HUES64 (cell line): ENCODE data around the gene ULK2. TPM values are rescaled to one million over a fixed set of nuclear protein-coding genes. Genes with fewer than 3 reads are reported as not detected.
A peak's percentile ranks its signal among the peaks of the same experiment; 100 is the strongest.

Source experiments
- H3K27ac ChIP-seq: 2 replicates; pipeline ENCODE4 v1.7.0; 2013; ENCODE audit warnings: low read depth, low read length, inconsistent platforms
- H3K27me3 ChIP-seq: 2 replicates; pipeline ENCODE4 v1.6.1; 2013; ENCODE audit warnings: mild to moderate bottlenecking, low read length; ENCODE audit not compliant: insufficient read depth
- H3K36me3 ChIP-seq: 2 replicates; pipeline ENCODE4 v1.6.1; 2013; ENCODE audit warnings: mild to moderate bottlenecking, low read length; ENCODE audit not compliant: insufficient read depth
- H3K4me1 ChIP-seq: 2 replicates; pipeline ENCODE4 v1.6.1; 2013; ENCODE audit warnings: mild to moderate bottlenecking, low read length, moderate library complexity; ENCODE audit not compliant: insufficient read depth
- H3K4me3 ChIP-seq: 2 replicates; pipeline ENCODE4 v1.5.1; 2013; ENCODE audit warnings: mild to moderate bottlenecking, low read length, moderate library complexity
- H3K9ac ChIP-seq: 2 replicates; pipeline ENCODE4 v1.6.1; 2013; ENCODE audit warnings: mild to moderate bottlenecking, low read depth, low read length
- H3K9me3 ChIP-seq: 2 replicates; pipeline ENCODE4 v1.6.1; 2013; ENCODE audit warnings: low read depth, low read length; ENCODE audit not compliant: insufficient read depth
- WGBS: fragments of 150-250, 120-280 bp; methylation state at CpG from one replicate; pipeline ENCODE4 v1.1.7; 2013; ENCODE audit warnings: missing lambda C conversion rate; 5-methylcytosine and 5-hydroxymethylcytosine counted together
- polyA plus RNA-seq, 2 experiments: library from polyadenylated mRNA; stranded (reverse); fragments of 50-300 nt; gene quantifications; one replicate each; pipeline ENCODE4 v1.2.3, GENCODE V29; 2013

The ULK2 gene
- 4.8 TPM for polyA plus RNA-seq (2013, experiment 1 of 2)
- polyA plus RNA-seq (2013, experiment 2 of 2), result 10.1 TPM

GRCh38 chr17:19867329-19868078 lies at the start of gene ULK2:
Gene ULK2, minus strand, starts transcription at chr17:19867936. Its CDS starts 519 bp downstream, at chr17:19867417.
- Histone ChIP-seq H3K4me1 (peaks cover 3% of the 10 kb centered on the region; the same call in 1 of the 2 replicates), H3K27ac (no peak within 1 kb of the TSS; the same call in 1 of the 2 replicates), H3K9ac (peak within 1 kb of the TSS; percentile 82), H3K9me3 (no peaks in the 10 kb centered on the region), H3K4me3 (peak within 1 kb of the TSS; percentile 77), H3K27me3 (peaks cover 17% of the 10 kb centered on the region), H3K36me3 (no peaks in the 10 kb centered on the region)
- WGBS, result under 1% methylated on average over 111 of the region's 111 CpGs

DNA sequence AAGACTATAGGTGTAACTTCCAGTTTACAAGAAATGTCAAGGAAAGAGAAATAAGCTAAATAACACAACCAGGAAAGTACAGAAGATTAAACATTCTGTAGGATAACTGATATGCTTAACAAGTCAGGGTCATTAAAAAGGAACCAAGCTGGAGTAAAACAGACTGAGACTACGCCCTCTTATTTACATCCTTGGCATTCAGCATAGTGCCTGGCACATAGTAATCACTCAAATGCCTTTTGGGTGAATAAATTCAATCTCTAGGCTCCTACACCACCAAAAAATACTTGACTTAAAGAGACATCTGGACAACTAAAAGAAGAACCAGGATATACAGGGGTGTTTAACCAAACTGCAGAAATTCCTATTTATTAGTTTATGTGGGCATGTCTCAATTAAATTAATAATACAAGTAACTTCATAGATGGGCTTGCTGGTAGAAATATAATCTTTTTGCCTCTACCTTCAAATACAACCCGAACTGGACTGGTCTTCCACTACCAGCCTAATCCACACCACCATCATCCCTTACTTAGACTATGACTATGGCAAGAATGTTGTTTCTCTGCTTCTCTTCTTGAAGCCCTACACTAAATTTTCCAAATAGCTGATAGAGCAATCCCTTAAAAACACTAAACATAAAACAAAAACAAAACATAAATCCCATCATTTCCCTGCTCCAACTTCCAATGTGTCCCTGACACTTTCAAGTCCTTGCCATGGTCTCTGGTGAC lies 47.7 kb upstream of the ULK2 start:
- peaks cover 77% of the 10 kb centered on the region for H3K36me3 ChIP-seq
- H3K27ac ChIP-seq, result no peak overlapping the region
- no peaks in the 10 kb centered on the region for H3K9me3 ChIP-seq
- no peak overlapping the region for H3K4me3 ChIP-seq
- peaks cover 8% of the 10 kb centered on the region; the same call in 1 of the 2 replicates for H3K4me1 ChIP-seq
- no peak overlapping the region for H3K9ac ChIP-seq
- no peaks in the 10 kb centered on the region for H3K27me3 ChIP-seq
- WGBS, result 93% methylated on average over 2 of the region's 2 CpGs

DNA sequence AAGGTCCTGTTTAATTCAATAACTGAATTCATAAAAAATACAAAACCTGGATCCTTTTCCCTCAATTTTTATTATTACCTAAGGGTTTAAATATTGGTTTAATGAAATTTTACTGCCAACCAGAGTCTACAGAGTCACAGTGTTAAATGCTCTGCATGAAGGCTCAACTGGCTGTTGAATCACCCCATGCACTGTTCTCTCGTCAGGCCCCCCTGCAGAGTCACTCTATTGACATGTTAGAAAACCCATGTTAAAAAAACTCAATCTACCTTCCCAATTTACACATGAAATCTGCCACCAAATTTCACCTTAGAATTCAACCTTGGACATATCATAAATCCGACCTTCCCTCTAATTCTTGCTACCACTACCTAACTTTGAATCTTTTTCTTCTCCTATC lies 43.3 kb upstream of the ULK2 start:
- H3K27me3 ChIP-seq, result no peaks in the 10 kb centered on the region
- H3K9me3 ChIP-seq, result no peaks in the 10 kb centered on the region
- H3K27ac ChIP-seq, result no peak overlapping the region
- no peak overlapping the region for H3K4me3 ChIP-seq
- H3K4me1 ChIP-seq, result peaks cover 8% of the 10 kb centered on the region; the same call in 1 of the 2 replicates
- no peak overlapping the region for H3K9ac ChIP-seq
- 56% methylated on average over 2 of the region's 2 CpGs for WGBS
- peaks cover 80% of the 10 kb centered on the region for H3K36me3 ChIP-seq

DNA sequence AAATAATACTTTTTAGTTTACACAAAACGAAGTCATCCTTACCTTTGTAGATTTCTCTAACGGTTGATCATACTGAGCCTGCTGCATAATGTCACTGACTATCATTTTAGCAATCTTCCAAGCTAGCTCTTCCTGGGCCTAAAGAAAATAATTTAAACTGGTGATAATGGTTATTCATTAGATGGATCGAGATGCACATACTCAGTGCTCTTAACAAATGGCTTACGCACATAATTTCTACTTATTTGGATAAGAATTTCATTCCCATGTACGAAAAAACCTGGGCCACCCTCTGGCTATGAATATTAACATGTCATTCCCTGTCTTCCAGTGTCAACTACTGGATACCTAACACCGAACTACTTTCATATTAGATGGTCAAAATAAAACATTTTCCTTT lies 41.4 kb upstream of the ULK2 start:
- peaks cover 80% of the 10 kb centered on the region for H3K36me3 ChIP-seq
- no peak overlapping the region for H3K27ac ChIP-seq
- peaks cover 8% of the 10 kb centered on the region; the same call in 1 of the 2 replicates for H3K4me1 ChIP-seq
- H3K9me3 ChIP-seq, result no peaks in the 10 kb centered on the region
- no peaks in the 10 kb centered on the region for H3K27me3 ChIP-seq
- no peak overlapping the region for H3K4me3 ChIP-seq
- WGBS, result 90% methylated on average over 6 of the region's 6 CpGs
- H3K9ac ChIP-seq, result no peak overlapping the region

DNA sequence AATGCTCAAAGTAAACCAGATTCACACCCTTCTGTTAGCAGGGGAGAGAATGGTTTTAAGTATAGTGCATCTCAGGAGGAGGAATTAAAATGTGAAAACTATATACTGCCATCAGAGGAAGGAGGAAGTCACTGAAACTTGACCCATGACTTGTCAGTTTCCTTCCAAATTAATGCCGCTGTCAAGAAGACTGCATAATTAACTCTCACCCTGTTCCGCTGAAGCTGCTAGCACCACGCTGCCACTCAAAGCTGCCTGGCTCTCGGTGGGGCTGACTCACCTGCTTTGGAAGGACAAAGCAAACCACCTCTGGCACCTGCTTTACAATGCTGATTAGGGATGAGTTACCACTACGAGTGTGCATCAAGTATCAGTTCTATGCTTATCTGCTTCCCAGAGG lies 37.8 kb upstream of the ULK2 start:
- peaks cover 84% of the 10 kb centered on the region for H3K36me3 ChIP-seq
- no peak overlapping the region for H3K27ac ChIP-seq
- H3K4me3 ChIP-seq, result no peak overlapping the region
- WGBS, result 92% methylated on average over 5 of the region's 5 CpGs
- no peak overlapping the region for H3K9ac ChIP-seq
- no peaks in the 10 kb centered on the region for H3K27me3 ChIP-seq
- H3K4me1 ChIP-seq, result no peaks in the 10 kb centered on the region
- H3K9me3 ChIP-seq, result no peaks in the 10 kb centered on the region

- Histone ChIP-seq H3K27ac (no peak overlapping the region), H3K27me3 (no peaks in the 10 kb centered on the region), H3K4me1 (no peaks in the 10 kb centered on the region), H3K36me3 (peaks cover 81% of the 10 kb centered on the region), H3K9ac (no peak overlapping the region), H3K9me3 (no peaks in the 10 kb centered on the region), H3K4me3 (no peak overlapping the region)
- WGBS, result 94% methylated on average over 4 of the region's 5 CpGs
Measured at GRCh38 chr17:19904924-19905323, 37.2 kb upstream of the ULK2 start.

- no peaks in the 10 kb centered on the region for H3K4me1 ChIP-seq
- no peaks in the 10 kb centered on the region for H3K27me3 ChIP-seq
- H3K27ac ChIP-seq, result no peak overlapping the region
- H3K9ac ChIP-seq, result no peak overlapping the region
- H3K4me3 ChIP-seq, result no peak overlapping the region
- no peaks in the 10 kb centered on the region for H3K9me3 ChIP-seq
- peaks cover 76% of the 10 kb centered on the region for H3K36me3 ChIP-seq
Measured at GRCh38 chr17:19904412-19904811, 36.7 kb upstream of the ULK2 start.

GRCh38 chr17:19900809-19901208 lies 33.1 kb upstream of the ULK2 start:
- peaks cover 44% of the 10 kb centered on the region for H3K36me3 ChIP-seq
- WGBS, result 96% methylated on average over 2 of the region's 2 CpGs
- peaks cover 5% of the 10 kb centered on the region; the same call in 1 of the 2 replicates for H3K4me1 ChIP-seq
- no peaks in the 10 kb centered on the region for H3K9me3 ChIP-seq
- no peak overlapping the region for H3K4me3 ChIP-seq
- no peak overlapping the region for H3K27ac ChIP-seq
- no peak overlapping the region for H3K9ac ChIP-seq
- H3K27me3 ChIP-seq, result no peaks in the 10 kb centered on the region

GRCh38 chr17:19897903-19898302 lies 30.2 kb upstream of the ULK2 start:
- H3K27ac ChIP-seq, result 0 out of 2 replicates have a peak overlapping the region, but pooled peaks have one; percentile 12
- WGBS, result 80% methylated on average over 2 of the region's 2 CpGs
- no peak overlapping the region for H3K9ac ChIP-seq
- no peaks in the 10 kb centered on the region for H3K9me3 ChIP-seq
- H3K27me3 ChIP-seq, result no peaks in the 10 kb centered on the region
- H3K4me1 ChIP-seq, result peaks cover 5% of the 10 kb centered on the region; the same call in 1 of the 2 replicates
- H3K4me3 ChIP-seq, result no peak overlapping the region
- peaks cover 16% of the 10 kb centered on the region for H3K36me3 ChIP-seq

GRCh38 chr17:19897090-19897837 lies 29.5 kb upstream of the ULK2 start:
- Histone ChIP-seq H3K27me3 (no peaks in the 10 kb centered on the region), H3K36me3 (peaks cover 13% of the 10 kb centered on the region), H3K27ac (no peak overlapping the region), H3K9me3 (no peaks in the 10 kb centered on the region), H3K4me3 (no peak overlapping the region), H3K9ac (no peak overlapping the region), H3K4me1 (peaks cover 5% of the 10 kb centered on the region; the same call in 1 of the 2 replicates)
- WGBS, result 92% methylated on average over 8 of the region's 8 CpGs

DNA sequence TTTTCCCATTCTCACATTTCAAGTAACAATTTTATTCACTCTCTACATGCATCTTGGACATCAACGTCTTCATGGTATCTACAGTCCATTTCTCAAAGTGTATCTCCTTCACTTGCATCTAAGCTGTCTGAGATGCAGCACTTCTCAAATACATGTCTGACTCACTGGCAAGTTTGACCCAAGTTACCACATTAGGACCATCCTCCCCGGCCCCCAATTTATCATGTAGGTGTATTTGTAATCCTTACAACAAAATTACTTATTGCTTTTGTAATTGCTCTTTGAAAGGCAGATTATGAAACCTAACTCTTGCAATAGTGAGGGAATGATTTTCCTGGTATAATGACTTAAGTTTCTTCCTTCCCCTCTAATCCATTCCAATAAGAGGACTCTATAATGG lies 28.9 kb upstream of the ULK2 start:
- Histone ChIP-seq H3K27me3 (no peaks in the 10 kb centered on the region), H3K9me3 (no peaks in the 10 kb centered on the region), H3K4me3 (no peak overlapping the region), H3K9ac (no peak overlapping the region), H3K4me1 (peaks cover 5% of the 10 kb centered on the region; the same call in 1 of the 2 replicates), H3K27ac (no peak overlapping the region), H3K36me3 (peaks cover 10% of the 10 kb centered on the region)
- 91% methylated on average over 1 of the region's 2 CpGs for WGBS
